HG03097 (cell line): ENCODE results near the gene BMPR2.
"Not testable (repeated sequence)": the region's sequence is repeated elsewhere in the genome, so short reads cannot be mapped to it uniquely, and the experiment has no call there.

ENCODE experiments used
- ATAC-seq: cut with Tn5 transposase; IDR thresholded peaks from one replicate; pipeline ENCODE4 v1.9.1; 2021; ENCODE audit not compliant: unreplicated experiment, low FRiP score

Gene BMPR2

DNA sequence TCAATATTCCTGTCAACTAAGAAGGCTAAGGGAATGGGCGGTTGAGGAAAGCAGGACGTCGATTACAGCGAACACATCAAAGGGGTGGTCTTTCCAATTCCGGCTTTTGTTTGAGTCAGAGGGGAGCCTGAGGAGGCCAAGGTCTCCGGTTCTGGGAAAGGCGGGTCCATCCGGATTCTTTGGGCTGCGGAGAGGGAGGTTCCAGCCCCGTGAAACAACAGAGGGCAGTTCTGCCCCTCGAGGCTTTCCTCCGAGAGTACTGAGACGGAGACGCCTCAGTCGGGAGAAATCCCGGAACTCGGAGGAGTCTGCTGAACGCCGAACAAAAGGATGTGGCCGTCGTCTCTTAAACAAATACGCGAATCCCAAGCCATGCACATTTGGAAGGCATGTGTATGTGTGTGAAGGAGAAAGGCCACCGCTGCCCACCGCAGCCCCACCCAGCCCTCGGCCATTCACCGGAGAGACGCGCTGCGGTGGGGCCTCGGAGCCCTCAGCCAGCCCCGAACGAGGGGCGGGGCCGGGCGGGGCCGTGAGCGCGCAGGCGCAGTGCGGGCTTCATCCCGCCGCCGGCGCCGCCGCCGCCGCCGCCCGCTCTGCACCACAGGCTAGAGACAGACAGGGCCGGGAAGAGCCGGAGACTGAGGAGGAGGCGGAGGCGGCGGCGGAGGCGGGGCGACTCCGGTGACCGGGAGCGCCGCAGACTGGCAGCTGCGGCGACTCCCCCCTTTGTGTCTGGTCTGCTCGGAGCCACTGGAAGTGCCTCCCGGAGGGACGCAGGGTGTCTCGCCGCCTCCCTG, at the start of gene BMPR2:
TSS of gene BMPR2 (plus strand) at position 719 of the 800 bp plus-strand sequence. CDS start 1,148 bp downstream, outside the sequence.
- ATAC-seq = peak; percentile 72

DNA sequence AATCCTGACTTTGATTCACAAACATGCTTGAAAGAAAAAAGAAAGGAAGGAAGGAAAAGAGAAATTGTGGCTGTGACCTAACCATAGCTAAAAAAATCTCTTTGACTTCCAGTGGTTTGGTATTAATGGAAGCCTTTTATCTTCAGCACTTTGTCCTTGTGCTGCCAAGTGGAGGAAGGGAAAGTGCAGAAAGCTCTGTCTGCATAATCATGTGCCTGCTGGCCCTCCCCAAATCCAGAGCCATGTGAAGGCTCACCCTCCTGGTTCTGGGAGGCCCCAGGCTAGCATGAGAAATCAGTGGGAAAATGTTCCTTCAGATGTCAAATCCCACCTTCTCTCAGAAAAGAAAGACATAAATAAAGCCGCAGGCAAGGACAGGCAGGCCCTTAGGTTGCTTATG, 48.3 kb upstream of the BMPR2 start:
- no peak for ATAC-seq

DNA sequence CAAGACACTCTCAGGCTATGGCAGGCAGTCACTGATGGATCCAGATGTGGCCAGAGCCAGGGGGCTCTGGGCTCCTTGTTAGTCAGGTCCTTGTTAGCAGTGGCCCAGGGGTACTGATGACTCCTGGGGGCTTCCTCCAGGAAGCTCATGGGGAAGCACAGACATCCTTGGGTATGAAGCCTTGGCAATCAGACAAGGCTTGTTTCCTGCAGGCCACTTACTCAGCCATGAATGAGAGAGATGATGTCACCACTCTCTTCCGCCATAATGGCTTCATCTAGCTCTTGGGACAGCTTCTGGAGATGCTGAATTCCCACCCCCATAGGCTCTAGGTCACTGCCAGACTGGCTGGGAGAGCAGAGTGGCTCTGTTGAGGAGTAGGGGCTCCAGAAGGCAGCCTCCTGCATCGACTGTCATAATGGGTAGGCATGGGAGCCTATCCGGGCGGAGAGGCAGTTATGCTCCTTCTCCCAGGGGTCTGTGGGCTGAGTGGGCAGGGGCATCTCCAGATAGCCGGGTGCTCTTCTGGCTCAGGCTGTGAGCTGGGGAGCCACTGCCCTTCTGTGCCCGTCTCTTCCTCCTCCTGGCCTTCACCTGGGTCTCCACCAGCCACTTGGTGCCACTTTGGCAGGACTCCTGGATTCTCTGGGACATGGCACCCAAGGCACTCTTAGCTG, 40.2 kb upstream of the BMPR2 start:
- no peak for ATAC-seq

DNA sequence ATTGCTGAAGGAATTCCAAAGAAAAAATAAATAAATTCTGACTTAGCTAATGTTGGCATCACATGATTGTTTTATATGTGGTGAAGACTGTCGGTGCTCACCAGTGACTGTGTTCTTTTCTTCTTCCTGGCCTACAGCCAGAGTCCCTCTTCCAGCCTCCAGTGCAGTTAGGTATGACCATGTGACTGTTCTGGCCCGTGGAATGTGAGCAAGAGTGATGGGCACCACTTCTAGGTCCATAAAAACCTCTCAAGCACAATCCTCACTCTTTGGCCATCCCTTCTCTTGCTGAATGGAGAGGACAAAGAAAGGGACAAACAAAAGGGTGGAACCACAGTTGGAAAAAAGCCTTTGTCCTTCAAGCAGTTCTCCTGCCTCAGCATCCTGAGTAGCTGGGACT, 39.0 kb upstream of the BMPR2 start:
- ATAC-seq = no peak

DNA sequence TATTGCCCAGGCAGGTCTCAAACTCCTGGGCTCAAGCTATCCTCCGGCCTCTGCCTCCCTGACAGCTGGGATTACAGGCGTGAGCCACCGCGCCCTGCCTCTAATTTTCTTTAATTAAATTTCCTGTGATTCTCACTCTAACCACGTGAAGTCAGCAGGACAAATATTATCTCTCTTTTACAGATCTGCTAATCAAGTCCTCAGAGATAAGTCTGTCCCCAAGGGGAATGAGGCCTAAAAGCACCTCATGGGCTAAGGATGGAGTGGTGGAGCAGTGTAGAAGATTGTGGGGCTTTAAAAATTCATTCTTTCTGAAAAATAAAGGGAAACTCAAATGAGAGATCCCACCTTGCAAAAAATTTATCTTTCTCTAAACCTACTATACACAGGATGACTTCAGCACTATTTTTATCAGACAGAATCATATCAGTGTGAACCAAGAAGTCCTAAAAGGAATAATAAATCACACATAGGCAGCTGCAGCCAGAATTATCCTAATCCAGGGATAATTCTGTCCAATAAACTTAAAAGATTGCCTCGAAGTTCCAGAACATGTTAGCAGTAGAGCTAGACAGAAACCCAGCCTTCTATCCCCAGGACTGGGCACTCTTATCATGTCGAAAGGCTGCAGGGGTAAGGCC, 38.3 kb upstream of the BMPR2 start:
- ATAC-seq = no peak

DNA sequence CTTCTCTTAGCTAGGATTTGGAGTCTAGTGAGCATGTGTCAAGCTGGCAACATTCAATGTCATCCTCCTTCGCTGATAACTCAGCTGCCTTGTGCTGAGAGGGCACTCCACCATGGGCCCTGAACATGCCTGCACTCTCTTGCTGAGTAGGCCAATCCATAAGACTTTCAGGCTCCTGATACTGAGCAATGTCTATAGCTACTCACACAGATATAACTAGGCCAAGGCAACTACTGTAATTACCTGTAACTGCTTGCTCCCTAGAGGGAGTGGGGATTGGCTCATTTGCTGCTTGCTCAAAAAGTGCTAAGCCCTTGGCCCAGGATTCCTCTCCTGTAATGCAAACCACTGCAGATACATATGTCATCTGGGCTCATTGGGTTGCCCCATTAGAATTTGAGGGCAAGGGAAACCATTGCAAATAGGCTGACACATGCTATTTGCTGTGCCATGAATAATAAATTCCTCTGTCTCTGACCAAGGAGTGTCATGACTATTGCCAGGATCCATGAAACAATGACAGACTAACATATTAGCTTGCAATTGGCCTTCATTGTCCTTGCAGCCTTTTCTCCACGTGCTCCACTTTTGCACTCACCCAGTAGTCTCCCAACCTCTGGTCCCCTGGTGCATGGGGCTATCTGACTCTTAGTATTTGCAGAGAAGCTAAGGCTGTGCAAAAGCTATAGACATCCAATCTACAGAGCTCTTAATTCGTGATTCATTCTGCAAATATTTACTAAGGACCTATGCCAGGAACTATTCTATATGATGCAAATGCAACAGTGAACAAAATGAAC, 36.9 kb upstream of the BMPR2 start:
- no peak for ATAC-seq

DNA sequence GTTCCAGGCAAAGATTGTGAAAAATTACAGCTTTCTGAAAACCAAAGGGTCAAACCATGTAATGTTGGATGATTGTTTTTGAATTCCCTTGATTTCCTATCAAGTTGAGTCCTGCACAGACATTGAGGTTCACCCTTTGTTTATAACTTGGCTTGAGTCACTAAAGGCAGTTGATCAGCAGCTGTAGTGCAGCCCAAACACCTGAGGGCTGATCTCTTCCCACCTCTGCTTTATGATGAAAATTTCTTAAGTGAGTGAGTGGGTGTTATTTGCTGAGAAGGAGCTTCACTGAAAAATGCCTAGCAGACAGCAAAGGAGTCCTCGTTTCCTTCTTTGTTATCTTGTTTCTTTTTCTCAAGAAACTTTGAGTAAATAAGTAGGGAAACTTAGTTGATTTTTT, 31.9 kb upstream of the BMPR2 start:
- no peak for ATAC-seq

DNA sequence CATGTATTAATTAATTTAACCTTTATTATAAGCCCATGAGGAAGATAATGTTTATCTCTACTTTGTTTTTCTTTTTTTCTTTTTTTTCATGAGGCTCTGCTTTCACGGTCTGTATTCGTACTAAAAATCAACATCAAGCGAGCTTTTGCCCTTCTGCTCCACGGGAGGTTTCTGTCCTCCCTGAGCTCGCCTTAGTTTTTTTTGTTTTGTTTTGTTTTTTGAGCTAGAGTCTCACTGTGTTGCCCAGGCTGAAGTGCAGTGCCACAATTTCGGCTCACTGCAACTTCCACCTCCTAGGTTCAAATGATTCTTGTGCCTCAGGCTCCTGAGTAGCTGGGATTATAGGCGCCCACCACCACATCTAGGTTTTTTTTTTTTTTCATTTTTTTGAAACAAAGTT, 29.9 kb upstream of the BMPR2 start:
- no peak for ATAC-seq

DNA sequence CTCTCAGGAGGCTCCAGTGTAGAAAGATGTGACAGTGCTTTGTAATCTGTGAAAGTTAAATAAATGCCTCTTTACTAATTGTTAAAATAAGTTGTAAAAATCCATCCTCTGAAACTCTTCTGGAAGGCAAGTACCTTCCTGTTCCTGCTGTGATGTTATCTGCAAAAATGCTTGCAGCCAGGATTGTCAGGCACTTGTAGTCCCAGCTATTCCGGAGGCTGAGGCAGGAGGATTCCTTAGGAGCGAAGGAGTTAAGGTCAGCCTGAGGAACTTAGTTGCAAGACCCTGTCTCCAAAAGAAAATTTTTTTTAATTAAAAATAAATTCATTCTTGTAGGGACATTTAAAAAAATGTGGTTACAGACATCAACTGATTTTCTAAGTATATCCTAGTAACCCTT, 22.7 kb upstream of the BMPR2 start:
- no peak for ATAC-seq

DNA sequence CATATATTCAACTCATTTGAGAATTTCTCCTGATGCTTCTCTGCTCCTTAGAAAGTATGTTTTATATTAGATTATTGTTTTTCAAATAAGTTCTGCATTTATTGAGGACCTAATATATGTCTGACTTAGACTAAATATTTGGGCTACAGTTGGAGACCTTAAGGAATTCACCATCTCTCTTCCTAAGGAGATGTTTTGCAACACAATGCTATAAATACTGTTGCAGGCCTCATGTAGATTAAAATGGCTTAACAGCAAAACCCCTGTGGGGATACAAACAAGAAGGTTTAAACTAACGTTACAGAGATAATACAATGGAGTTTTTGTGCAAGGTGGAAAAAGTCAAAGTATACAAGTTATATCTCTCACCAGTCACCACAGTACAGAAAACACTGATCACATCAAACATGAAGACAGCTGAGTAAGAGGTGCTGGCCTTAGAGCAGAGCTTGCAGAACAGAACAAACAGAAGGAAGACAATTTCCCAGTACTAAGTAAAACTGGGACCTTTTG, 20.1 kb upstream of the BMPR2 start:
- no peak for ATAC-seq

DNA sequence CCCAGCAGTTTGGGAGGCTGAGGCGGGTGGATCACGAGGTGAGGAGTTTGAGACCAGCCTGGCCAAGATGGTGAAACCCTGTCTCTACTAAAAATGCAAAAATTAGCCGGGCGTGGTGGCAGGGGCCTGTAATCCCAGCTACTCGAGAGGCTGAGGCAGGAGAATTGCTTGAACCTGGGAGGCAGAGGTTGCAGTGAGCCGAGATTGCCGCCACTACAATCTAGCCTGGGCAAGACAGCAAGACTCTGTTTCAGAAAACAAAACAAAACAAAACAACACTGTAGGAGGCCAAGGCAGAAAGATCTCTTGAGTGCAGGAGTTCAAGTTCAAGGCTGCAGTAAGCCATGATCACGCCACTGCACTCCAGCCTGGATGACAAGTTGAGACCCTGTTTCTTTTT, 17.2 kb upstream of the BMPR2 start:
- ATAC-seq = not testable (repeated sequence)

DNA sequence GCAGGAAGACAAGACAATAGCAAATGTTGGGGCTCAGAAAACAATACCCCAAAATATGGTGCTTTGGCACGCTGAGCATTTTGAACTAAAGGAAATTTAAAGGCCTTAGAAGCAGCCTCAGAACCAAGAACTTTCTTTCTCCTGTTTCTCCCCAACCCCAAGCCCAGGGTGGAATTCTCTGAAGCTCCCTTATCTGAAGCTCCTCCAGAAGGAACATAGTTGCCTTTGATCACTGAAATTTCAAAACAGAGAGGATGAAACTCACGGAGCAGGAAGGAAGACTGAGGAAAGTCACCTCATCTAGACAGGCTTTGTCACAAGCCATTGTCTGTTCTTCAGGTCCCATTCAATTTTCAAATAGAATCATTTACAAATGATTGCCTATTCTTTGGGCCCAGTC, 15.5 kb upstream of the BMPR2 start:
- no peak for ATAC-seq

DNA sequence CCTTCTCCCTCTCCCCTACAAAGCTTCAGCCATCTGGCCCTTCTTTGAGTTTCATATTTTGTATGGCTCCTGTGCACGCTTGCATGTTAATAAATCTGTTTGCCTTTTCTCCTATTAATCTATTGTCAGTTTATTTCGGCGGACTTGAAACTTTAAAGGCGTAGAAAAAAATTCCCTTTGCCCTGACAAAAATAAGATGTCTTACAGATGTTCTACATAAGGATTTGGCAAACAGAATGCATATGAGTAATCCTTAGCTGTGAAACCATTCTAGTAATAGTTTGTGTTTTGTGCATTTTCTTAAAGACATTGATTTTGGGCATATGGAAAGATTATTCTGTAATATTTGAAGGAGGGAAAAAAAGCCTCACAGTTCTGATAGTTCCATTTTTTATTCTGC, 15.0 kb upstream of the BMPR2 start:
- no peak for ATAC-seq

DNA sequence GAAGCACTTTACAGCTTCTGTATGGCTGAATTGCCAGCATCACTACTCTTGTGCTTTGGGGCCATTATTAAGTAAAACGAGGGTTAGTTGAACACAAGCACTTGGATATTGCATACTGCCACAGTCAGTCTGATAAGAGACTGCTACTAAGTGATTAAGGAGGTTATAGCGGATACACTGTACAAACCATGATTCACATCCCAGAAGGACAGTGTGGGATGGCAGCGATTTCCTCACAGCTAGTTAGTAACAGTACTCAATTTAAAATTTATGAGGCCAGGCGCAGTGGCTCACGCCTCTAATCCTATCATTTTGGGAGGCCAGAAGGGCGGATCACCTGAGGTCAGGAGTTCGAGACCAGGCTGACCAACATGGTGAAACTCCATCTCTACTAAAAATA, 2.6 kb upstream of the BMPR2 start:
- ATAC-seq = no peak

DNA sequence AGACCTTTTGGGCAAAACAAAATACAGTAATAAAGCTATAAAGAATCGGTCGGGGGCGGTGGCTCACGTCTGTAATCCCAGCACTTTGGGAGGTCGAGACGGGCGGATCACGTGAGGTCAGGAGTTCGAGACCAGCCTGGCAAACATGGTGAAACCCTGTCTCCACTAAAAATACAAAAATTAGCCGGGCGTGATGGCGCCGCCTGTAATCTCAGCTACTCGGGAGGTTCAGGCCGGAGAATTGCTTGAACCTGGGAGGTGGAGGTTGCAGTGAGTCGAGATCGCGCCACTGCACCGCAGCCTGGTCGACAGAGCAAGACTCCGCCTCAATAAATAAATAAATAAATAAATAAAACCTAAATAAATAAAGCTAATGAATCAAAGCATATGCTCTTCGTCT, 1.7 kb upstream of the BMPR2 start:
- not testable (repeated sequence) for ATAC-seq

DNA sequence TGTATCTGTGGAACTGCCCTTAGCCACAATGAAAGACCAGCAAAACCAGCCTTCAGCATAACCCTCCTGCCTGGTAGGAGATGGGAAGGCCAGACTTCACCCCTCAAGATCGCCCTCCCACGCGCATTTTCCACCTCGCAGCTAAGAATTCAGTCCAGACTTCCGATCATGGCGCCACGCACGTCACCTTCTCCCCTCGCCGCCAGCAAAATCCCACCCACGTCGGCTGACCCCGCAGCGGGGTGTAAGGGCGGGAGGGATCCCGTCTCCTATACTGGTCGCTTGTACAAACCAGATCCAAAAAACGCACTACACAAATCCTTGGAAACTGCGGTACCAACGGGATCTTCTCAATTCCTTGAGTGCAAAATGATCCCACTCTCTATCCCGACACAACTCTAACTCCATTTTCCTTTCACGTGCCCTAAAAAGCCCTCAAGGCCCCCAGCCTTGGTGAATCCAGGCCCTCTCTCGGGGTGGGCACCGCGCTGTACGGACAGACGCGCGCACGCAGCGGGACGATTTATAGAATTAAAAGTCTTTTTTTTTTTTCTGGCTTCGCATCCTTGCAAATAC, 1.0 kb upstream of the BMPR2 start:
- no peak for ATAC-seq

DNA sequence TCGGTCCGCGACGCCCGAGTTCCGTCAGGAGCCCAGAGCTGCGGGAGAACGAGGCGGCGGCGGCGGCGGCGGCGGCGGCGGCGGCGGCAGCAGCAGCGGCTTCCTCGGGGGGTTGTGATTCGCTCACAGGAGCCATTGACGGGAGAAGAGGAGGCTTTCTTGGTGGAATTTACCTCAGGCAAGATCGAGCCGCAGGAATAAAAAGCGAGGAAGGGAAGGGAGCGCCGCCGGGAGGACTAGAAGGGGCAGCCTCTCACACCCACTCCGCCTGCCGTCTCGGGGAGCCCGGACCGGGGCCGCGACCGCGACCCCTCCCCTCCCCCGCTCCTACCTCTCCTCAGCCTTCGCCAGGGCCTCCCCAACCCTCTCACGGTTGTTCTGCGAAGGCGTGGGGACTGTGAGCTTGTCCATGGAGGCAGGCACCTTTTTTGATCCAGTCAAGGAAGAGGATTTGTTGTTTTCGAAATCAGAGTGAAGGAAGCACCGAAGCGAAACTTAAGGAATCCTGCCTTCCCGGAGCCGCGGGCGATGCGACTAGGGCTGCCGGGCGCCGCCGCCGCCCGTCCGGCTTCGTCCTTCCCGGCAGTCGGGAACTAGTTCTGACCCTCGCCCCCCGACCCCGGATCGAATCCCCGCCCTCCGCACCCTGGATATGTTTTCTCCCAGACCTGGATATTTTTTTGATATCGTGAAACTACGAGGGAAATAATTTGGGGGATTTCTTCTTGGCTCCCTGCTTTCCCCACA, 506 bp downstream of the BMPR2 start:
- ATAC-seq = peak; percentile 7

DNA sequence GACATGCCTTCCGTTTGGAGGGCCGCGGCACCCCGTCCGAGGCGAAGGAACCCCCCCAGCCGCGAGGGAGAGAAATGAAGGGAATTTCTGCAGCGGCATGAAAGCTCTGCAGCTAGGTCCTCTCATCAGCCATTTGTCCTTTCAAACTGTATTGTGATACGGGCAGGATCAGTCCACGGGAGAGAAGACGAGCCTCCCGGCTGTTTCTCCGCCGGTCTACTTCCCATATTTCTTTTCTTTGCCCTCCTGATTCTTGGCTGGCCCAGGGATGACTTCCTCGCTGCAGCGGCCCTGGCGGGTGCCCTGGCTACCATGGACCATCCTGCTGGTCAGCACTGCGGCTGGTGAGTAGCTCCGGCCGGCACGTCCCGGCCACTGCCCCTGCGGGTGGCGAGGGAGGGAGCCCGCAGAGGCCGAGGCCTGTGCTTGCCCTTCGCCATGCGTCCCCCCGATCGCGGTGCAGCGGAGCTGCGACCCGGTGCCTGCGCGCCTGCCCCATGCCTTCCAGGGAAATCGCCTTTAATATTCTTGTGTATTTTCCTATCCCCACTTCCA, 1.2 kb downstream of the BMPR2 start:
- ATAC-seq = no peak

DNA sequence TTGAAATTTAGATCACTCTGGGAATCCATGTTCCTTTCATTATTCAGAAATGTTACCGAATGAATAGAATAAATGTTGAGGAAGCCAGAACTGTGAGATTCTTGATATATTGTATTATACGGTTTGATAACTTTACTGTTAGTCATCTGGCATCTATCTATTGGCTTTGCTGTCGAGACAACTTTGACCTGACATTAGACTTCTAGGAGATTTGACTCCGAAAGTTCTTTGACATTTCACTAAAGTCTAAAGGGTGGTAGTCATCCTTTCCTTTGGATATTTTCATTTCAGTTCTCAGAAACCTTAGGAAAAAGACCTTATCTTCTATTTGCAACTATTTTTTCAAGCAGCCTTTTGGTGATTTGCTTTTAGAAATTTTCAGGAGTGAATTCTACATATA, 1.9 kb downstream of the BMPR2 start:
- no peak for ATAC-seq
